Activated naive CD4-positive, alpha-beta T cell treated with Interleukin-2 at 50 U/mL for 16 hours (primary cell): Measurements from ENCODE around the gene FAM72B.
"Not testable (repeated sequence)": the region's sequence is repeated elsewhere in the genome, so short reads cannot be mapped to it uniquely, and the experiment has no call there.

Experiments used
- DNase-seq: peaks from one replicate; pipeline ENCODE4 v3.0.0-alpha.2; 2020

The FAM72B gene

DNA sequence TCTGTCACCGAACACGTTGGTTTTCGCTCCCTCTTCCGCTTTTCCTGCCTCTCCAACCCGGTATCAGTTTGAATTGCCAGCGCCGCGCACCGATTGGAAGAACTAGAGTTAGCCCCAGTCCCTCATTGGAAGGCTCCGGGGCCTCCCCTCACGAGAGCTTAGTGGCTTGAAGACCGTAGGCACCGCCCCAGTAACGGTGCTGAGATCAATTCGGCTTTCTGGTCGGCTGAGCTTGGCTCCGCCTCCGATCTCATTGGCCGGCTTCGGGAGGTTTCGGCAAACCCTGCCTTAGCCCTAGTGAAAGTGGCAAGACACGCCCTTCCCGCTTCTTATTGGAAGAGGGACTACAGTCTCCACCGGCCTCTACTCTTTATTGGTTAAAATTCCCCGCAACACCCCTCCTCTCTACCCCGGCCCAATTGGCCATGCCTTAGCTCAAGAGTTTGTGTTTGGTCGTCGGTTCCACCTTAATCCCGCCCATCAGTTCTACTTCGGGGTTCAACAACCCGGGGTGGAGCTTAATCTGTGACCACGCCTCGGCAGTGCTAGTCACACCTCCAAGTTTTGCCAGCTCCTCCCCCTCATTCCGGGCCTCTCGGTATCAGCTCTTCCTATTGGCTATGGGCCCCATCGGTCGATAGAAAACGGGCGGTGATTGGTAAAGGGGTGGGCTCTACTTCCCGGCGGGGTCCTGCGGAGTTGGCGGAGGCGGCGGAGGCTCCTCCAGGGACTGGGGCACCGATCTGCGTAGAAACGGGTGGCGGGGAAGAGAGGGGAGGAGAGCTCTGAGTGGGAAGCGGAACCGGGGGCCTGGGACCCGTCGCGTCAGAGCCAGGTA lies at the start of gene FAM72B, which contains the start of gene SRGAP2C:
Gene FAM72B, minus strand, starts transcription at position 51 of the 838 bp plus-strand sequence. CDS start 851 bp downstream, outside the sequence.
Gene SRGAP2C, plus strand, starts transcription at position 686 of the 838 bp plus-strand sequence. CDS start 2,472 bp downstream, outside the sequence.
- peak; percentile 90 for DNase-seq

DNA sequence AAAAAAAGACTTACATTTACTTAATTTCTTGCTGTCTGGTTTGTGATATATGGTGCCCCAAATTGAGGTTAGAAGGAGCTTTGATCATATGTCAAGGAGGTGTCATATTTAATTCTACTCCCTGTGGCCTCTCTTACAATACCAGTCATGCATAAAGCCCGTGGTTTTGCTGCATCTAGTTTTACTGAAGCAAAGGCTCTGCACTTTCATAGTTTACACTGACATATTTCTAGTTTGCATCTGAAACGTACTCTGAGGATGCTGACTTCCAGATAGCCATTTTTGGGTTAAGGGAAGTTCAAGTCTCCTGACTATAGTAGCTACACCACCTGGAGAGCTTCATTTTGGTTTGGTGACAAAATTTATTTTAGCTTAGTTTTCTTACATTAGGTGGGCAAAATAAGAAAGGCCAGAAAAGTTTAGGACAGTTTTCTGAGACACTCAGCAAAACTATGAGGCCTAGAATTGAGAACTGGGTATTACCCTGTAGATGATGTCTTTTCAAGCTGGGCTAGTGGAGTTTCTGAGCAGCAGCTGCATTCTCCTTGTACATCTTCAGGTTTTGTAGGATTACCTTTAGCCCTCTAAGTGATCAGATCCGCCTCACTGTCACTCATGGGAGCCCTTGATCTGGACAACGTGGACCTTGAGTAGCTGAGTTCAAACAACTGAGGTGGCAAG lies 48.4 kb upstream of the FAM72B start:
- DNase-seq = not testable (repeated sequence)

DNA sequence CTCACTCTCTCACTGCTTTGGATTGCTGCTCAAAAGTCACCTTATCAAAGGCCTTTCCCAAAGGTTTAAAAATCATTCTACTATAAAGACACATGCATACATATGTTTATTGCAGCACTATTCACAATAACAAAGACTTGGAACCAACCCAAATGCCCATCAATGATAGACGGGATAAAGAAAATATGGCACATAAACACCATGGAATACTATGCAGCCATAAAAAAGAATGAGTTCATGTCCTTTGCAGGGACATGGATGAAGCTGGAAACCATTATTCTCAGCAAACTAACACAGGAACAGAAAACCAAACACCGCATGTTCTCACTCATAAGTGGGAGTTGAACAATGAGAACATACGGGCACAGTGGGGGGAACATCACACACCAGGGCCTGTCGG lies 46.5 kb upstream of the FAM72B start:
- DNase-seq = not testable (repeated sequence)

DNA sequence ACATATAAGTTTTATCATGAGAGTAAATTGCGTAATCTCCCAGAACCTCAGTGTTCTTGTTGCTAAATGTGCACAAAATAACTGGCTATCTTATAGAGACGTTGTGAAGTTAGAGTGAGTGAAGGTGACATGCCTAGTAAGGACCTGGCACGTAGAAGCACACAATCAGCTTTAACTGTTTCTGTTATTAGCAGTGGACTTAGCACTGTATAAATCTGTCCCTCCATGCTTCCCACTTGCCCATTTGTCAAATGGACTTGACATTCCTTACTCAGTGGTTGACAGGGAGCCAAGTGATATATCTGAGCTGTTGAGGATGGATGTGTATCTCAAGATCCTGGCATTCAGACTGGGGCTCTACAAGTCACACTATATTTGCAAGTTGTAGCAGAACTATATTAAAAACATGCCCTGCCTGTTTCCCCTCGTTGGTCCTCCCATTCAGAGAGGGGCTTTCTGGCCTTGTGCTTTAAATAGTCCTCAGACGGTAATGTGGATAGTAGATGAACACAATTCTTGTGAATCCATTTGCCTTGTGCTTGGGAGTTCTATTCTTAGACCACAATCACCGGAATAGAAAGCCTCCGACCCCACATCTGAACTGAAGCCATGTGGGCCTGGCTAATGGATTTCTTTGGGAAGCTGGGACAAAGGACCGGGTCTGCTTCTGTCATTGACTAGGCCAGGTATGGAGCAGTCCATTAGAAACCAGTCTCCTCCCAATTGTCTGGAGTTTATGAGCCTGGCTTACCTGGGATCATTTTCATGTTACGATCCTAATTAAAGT lies 43.6 kb upstream of the FAM72B start:
- DNase-seq = not testable (repeated sequence)

DNA sequence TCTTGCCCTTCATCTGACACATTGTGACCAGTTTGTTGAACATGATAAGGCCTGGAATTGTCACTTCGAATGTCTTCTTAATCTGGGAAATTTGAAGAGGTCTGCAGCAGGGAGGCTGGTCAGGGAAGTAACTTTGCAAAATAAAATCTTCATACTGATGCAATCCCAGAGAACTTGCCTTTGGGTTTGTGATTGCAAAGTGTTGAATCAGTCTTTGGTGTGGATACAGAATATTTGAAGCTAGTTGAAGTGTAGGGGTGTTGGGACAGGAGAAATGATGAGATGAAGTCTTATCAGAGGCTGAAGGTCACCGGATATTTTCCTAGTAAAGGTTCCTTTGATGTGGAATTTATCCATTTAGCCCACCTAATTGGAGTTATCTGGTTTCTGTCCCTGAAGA lies 42.8 kb upstream of the FAM72B start:
- not testable (repeated sequence) for DNase-seq

DNA sequence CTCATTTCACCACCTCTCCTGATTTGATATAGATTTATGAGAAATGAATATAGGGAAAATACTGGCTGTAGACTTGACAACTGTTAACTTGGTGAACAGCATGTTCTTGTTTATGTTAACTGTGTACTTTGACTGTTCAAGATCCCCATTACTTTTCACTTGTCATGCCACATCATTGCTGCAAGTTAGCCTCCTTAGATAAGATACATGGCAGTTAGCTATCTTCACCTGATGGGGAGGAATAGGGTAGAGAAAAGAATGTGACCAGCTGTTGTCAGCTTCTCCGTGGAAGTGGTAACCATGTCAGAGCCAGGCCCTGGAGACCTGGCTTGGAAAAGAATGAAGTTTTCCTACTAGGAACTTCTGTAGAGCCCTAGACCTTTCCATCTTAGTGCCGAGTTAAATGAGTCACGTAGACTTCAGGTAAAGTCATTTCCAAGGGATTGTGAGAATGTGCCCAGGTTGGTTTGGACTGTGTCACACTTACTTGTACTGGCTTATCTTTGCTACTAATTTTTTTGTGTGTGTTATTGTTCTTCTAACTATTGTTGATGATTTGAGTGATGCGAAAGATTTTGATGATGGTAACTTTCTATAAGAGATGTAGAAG lies 42.3 kb upstream of the FAM72B start:
- DNase-seq = not testable (repeated sequence)

DNA sequence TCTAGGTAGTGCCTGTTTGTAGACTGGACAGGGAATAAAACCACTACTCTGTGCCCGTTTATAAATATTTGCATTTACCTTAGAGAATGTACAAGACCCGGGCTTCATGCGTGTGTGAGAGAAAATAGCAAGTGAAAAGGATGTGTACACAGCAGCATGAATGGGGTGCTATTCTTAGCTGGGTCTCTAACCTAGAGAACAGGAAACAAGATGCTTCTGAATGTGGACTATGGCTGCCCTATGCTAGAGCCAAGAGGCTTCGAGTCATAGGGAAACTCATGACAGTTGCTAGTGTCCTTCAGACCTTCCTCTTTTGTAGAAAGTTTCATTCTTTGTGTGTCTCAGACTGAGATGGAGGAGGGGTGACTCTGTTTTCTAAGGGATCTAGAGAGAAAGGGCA lies 40.6 kb upstream of the FAM72B start:
- not testable (repeated sequence) for DNase-seq

DNA sequence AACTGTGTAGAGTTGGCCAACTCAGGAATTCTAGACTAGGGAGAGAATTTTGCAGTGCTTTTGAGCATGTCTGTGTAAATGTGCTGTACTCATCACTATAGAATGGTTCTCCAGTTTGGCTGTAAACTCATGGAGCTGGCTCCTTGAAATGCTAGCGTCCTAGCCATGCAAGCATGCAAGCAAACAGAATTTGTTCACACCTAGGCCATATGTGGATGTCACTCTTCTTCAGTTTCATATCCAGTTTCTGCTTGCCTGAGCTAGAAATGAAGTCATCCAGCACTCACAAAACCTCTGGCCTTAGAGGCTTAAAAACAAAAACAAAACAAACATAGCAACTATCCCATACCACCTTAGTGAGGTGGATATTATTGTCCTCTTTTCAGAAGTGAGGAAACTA lies 37.6 kb upstream of the FAM72B start:
- not testable (repeated sequence) for DNase-seq

DNA sequence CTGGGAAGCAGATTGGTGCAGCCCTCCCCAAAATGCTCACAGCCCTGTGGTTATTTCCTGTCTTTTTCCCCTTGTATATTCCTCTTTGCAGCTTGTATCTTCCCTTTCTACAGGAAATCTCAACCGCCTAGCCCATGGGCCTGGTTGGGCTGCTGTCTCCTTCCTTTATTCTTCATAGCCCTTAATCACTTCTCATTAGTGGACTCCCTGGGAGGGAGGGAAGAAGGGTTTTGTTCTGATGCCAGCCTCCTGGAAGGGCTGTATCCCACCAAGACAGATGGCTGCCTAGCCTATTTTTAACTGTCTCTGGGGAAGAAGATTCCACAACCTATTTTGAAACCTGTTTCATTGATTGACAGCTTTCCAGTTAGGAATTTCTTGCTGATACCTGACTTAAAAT lies 32.5 kb upstream of the FAM72B start:
- DNase-seq = not testable (repeated sequence)

DNA sequence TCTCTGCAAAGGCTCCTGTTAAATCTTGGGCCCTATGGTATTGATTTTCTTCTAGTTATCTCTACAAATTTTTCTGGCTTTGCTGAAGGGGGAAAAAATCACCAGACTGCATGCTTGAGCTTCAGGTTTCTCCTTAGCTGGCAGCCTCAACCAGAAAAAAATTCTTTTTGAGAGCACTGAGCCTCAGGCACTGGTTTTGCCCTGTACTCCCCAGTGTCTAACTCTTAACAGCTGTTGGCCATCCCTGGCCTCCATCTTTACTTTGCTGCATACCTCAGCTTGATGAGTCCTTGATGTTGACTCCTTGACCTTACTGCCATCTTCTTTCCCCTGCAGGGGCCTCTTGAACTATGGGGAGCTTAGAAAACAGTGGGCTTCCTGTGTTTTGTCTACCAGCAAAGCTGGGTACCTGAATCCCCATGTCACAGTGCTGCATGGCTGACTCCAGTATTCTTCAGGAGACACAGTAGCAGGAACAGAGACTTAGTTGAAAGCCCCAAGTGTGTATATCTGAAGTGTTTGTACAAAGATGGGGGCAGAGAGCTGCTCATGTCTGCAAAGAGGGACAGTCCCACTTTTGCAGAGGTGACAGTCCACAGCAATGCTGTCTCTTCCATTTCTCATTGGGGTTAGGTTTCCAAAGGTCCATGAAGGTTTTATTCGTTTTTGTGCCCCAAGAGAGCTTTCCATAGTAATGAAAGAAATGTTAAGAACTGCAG lies 31.7 kb upstream of the FAM72B start:
- not testable (repeated sequence) for DNase-seq

DNA sequence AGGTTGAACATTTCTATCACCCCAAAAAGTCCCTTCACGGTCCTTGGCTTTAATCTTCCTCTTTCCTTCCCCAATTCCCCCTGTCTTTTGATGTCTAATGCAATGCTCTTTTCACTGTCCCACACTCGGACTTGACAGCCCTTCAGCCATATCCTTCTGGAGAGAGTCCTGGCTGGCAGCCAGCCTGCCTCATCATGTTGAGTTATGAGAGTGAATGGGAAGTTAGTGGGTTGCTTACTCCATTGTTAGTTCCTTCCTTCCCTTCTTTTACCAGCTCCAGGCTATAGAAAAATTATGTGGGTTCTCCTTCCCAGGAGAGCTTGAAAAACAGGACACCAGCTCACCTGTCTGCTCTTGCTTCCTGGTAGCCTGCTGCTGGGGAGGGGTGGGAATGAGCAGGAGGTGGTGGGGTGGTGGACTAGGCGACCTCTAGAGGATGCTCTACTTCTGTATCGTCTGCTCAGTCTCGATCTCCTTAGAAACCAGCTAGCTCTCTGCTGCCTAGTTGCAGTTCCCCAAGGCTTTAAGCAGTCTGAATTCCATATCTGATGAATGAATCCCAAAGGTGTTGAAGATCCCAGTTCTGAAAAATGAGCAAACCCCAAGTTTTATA lies 30.5 kb upstream of the FAM72B start:
- not testable (repeated sequence) for DNase-seq

DNA sequence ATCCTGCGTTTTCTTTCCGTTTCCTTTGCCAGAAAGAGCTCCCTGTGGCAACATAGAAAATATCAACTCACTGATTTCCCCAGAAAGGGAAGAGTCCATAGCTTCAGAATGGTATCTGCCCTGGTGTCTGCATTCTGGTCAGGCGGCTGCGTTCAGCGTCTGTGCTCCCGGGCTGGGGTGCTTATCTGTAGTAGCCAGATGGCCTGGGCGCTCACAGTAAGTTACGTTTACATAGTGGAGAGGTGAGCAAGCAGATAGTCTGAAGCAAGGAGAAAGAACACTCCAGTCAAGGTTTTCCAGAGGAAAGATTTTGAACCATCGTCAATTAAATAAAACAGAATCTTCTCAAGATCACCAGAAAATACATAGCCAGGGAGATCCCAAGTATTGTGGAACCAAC lies 29.4 kb upstream of the FAM72B start:
- not testable (repeated sequence) for DNase-seq

DNA sequence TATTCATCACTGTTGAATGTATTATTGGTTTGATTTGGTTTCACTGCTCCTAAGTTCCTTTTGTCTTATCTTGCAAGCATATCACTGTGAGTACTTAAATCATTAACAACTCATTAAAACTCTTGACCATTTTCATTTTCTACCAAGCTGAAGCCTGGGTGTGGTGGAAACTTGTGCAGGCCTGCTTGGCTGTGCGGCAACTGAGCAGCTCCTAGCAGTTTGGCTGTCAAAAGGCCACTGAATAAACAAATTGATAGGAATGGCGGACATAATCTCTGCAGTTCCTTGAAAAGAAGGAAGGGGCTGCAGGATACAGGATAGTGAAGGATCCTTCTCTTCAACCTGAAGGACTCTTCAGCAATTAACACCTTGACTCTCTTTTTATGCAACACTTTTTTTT lies 26.6 kb upstream of the FAM72B start:
- not testable (repeated sequence) for DNase-seq

DNA sequence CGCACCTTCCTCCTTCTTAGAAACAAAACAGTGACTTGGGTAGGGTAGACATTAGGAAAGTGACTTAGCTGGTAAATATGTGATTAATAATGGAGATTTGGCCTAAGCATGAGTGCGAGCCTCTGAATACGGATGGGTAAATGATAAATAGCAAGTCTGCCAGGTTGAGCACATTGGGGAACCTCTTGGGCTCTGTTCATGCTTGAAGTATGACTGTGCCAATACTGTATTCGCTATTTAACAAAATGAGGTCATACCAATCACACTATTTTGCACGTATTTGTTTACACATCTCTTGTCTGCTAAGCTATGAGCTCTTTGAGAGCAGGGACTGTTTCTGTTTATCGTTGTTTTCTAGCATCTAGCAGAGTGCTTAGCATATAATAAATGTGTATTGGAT lies 24.2 kb upstream of the FAM72B start:
- not testable (repeated sequence) for DNase-seq

DNA sequence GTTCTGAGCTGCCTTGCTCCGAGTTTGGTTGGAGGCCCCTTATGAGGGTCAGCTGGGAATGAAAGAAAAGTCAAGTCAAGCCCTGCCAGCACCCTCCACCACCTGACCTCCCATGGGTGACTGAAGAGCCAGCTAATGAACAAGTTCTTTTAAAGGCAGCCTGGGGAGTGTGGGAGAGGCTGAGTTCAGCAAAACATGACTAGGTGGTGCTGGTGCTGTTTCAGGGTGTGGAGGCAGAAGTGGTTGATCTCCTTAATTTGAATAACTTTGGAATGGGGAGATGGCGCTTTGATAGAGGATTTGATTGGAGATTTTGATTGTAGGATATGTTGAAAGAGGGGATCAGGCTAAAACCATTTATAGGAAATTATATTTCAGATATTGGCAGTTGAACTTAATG lies 23.2 kb upstream of the FAM72B start:
- DNase-seq = not testable (repeated sequence)

DNA sequence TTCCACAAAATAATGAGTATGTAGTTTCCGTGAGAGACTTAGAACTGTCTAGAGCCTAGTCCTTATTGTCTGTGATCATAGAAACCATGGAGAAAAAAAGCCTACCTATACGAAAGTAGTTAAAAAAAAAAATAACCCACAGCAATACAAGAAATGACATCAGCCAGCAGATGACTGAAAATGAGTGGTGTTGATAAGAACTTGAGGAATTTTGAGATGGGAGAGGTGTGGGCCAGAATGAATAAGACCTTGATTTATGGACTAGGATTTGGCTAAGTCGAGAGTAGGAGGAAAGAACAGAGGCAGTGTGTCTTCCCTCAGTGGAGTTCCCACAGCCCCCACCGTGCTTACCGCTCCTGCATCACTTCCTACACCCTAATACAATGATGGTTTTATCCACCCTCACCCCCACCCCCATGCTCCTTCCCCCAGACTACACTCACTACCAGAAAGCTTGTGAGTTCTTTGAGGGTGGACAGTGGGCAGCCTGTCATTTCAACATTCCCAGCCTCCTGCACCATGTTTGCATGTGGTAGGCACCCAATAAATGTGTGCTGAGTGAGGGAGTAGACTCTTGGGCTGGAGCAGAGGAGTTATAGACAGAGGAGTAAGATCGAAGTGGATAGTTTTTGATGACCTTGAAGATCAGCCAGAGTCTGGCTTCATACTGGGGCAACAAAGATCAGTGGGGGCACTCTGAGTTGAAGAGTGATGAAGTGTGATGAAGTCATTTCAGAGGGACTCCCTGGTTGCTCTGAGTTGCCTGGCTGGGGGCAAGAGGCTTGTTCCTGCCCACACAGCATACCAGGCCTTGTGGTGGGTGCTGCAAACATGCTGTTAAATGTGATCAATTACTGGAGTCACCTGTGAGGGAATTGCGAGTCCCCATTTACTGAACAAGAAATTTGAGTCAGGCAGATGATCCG lies 21.9 kb upstream of the FAM72B start:
- DNase-seq = not testable (repeated sequence)

DNA sequence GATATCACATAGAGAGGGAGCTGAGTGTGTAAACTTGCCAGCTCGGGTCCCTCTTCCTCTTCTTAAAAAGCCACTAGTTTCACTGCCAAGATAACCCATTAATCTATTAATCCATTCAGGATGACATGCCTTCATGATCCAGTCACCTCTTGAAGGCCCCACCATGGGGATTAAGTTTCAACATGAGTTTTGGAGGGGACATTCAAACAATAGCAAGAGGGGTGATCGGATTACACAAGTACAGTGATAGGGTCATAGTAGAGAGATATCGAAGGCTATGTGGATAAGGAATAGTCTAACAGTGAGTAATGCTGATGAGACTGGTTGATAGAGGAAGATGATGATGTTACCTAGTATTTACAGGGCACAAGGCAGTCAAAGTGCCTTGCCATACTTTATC lies 18.8 kb upstream of the FAM72B start:
- DNase-seq = not testable (repeated sequence)

DNA sequence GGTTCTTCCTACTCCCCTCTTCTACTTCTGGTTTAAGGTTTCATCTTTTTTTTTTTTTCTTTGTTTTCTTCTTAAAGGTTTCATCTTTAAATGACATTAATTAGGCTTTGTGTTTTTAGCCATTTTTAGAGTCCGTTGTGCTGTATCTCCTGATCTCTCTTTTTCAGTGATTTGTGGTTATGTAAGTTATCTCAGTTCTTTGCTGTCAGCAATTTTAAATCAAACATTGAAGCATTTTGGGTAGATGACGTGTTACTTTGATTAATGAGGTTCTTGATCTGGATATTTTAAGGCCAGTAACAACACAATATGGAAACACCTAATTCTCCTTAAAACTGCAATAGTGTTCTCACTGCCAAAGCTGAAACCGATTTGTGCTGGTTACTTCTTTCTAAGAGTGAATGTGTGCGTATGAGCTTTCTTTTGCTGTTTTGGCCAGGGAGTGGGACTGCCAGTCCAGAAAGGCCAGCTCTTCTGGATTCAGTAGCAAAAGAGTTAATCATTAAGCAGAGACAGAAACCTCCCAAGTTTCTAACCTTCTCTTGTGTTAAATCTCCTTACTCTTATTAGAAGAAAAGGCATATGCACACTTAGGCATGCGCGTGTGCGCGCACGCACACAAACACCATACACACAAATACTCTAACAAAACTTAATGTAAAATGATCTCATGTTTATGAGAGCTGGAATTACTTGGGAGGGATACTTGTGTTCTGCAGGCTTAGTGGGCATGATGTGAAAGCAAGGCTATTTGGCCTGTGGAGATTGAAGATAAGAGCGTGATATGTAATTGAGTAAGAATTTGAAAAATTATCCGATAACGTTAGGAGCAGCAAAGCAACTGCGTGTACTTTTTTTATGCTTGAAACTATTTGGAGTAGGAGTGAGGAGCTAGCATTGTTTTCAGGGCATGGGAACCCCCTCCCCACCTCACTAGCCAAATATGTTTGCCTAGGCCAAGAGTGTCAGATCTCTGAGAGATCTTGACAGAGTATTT lies 17.1 kb upstream of the FAM72B start:
- DNase-seq = not testable (repeated sequence)

DNA sequence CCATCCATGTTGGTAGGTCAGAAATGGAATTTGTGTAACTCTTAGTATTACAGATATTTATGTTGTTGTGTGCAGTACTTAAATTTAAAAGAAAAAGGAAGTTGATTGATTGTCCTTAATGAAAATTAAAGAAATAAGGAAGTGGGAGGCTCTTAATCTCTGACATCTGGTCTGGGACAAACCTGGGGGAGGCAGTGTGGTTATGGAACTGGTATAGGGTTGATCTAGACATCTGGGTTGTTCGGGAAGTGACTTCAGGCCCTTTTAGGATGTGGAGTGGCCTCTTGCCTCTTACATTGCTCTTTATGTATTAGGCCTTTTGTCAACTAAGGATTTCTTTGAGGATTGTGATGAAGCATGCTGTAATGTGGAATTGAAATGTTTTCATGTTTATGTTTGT lies 16.1 kb upstream of the FAM72B start:
- not testable (repeated sequence) for DNase-seq
